Uterus (tissue), 2 donors: ENCODE measurements around the gene EMX2.

Experiments
- CTCF ChIP-seq, 4 experiments: fragments of 200-600 bp in 2 of 4; fragments of 450-650 bp in 2 of 4; sonication (generic) in 2 of 4; IDR thresholded peaks; one replicate each; pipeline ENCODE4 v1.5.1; 2016 to 2019; ENCODE audit warnings: antibody characterized with exemption in 4 of 4, mild to moderate bottlenecking in 2 of 4, moderate library complexity in 1 of 4
- POLR2A ChIP-seq, 2 donors: fragments of 450-650 bp; IDR thresholded peaks; one replicate each; pipeline ENCODE4 v1.6.1; 2016; ENCODE audit warnings: antibody characterized with exemption in 2 of 2, mild to moderate bottlenecking in 1 of 2, moderate library complexity in 1 of 2

GRCh38 chr10:117504562-117504961, 38.0 kb upstream of the EMX2 start:
- TF ChIP-seq CTCF (IDR thresholded peaks at IDR 0.05) (no peak), POLR2A (IDR thresholded peaks at IDR 0.05) (no peak)
